GM18868 (cell line): Measurements from ENCODE around the gene GIPR.
A peak's percentile ranks its signal among the peaks of the same experiment; 100 is the strongest.
"Not testable (repeated sequence)": the region's sequence is repeated elsewhere in the genome, so short reads cannot be mapped to it uniquely, and the experiment has no call there.

Experiments
- ATAC-seq: cut with Tn5 transposase; IDR thresholded peaks from one replicate; pipeline ENCODE4 v1.9.1; 2021; ENCODE audit warnings: mild to moderate bottlenecking, moderate library complexity; ENCODE audit not compliant: unreplicated experiment

GIPR gene

DNA sequence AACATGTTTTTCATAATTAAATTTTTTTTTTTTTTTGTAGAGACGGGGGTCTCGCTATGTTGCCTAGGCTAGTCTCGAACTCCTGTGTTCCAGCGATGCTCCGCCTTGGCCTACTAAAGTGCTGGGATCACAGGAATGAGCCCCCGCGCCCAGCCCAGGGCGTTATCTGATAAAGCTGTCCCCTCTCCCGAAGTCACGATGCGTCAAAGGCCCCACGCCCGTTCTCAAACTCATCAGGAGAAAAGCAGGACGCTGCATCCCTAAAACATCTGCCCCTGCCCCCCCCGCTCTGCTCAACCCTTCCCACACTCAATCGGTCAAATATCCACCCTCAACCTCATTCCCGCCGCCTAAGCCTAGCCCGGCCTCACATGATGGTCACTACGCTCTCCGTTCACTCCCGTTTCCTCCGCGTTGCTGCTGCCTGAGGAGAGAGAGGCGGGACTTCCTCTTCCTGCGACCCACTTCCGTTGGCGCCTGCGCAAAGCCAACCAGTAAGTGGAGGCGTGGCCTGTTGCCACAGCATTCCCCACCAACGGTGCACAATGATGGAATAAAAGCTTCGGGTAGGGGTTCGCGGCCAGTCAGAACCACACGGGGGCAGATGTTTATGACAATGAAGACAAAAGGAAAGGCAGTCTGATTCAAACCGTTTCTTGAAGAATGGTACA is 23.6 kb downstream of the GIPR start, which contains the start of gene SNRPD2:
Gene SNRPD2, minus strand, starts transcription at position 438 of the 671 bp plus-strand sequence. Its CDS starts 65 bp downstream, at position 373.
- ATAC-seq = peak; percentile 58

GRCh38 chr19:45692187-45693105 is 24.4 kb downstream of the GIPR start, which contains the start of gene QPCTL:
TSS of gene QPCTL (plus strand) at chr19:45692666. CDS start at chr19:45692704, 38 bp downstream.
- ATAC-seq = peak; percentile 83

GRCh38 chr19:45693106-45693788 is 25.2 kb downstream of the GIPR start:
- ATAC-seq = no peak

DNA sequence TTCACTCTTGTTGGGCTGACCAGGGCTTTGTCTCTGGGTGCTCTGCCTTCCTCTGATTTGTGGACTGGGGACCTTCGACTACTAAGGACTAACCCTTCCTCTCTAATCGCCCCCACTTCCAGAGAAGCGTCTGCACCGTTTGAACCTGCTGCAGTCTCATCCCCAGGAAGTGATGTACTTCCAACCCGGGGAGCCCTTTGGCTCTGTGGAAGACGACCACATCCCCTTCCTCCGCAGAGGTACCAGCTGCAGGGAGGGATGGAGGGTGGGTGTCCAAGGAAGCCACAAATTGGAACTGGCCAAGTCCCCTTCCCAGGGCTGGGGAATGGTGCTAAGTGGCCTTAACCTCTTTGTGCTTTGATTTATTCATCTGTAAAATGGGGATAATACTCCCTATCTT is 33.7 kb downstream of the GIPR start:
- no peak for ATAC-seq

DNA sequence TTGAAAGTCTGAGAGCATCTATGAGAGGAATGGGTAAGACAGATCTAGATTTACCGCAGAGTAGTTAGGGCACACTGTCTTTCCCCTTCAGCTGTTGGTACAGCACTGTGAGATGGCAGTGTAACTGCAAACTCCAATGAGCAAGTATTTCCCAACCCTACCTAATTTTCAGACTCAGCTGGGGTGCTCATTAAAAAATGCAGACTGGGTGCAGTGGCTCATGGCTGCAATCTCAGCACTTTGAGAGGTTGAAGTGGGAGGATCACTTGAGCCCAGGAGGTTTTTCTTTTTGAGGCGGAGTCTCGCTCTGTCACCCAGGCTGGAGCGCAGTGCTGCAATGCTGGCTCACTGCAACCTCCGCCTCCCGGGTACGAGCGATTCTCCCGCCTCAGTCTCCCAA is 37.1 kb downstream of the GIPR start:
- no peak for ATAC-seq

- ATAC-seq = no peak
Measured at GRCh38 chr19:45705710-45706415, 37.8 kb downstream of the GIPR start.

DNA sequence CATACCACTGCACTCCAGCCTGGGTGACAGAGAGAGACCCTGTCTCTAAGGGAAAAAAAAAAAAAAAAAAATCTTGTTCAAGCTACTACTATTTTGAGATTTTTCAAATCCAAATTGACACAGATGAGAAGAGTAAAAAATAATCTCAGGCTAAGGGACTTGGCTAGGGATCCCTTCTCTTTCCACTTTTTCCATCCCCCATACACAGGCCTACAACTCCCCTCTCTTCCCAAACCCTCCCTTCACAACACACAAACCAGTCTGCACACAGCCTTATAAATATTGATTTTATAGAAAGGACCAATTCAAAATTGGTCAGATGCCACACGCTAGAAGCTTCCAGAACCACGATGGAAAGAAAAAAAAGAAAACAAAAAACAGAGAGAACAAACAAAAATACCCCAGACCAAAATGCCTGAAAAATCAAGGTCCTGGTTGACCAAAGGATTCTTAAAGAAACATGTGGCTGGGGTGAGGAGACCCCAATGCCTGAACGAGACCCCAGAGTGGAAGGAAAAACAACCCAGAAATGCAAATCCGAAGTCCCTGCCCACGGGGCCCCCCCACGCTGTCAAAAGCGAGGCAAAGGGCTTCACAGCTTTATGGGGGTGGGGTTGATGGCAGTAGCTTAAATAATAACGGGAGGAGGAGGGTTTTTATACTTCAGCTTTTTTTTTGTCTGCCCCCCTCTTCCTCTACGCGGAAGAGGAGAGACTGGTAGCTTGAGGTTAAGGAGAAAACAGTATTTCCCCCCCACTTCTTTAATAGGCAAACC is 42.5 kb downstream of the GIPR start:
- ATAC-seq = no peak

- ATAC-seq = no peak
Measured at GRCh38 chr19:45711851-45712698, 44.1 kb downstream of the GIPR start.

DNA sequence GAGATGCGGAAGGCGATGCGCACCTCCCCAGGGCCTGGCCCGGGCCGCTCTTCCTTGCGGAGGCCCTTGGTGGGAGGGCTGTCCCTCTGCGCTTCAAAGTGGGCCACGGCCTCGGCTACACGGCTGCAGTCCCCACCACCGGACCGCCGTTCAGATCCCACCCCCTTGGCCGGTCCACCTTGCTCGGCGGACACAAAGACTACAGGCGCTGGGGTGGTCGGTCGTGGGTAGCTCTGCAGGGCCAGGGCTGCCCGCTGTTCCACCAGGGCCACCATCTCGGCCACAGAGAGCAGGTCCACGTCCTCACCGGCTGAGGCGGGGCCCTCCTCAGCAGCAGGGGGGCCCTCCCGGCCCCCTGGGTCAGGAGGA is 44.7 kb downstream of the GIPR start:
- ATAC-seq = no peak

DNA sequence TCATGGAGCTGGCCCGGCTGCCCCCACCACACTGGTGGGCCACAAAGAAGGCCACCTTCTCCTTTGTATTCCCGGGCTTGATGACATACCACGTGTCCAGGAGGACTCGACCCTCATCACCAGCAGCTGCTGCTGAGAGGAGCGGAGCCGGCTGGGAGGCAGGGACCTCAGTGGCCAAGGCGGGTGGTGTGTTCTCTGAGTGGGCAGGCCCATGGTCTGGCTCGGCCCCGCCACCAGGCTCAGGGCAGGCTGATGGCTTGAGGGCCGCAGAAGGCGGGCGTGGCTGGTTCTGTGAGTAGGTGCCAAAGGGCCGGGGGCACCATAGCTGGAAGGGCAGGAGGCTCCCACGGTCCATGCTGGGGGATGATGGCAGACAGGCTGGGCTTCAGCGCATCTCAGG is 45.1 kb downstream of the GIPR start:
- ATAC-seq = no peak

GRCh38 chr19:45715139-45715538 is 47.1 kb downstream of the GIPR start:
- no peak for ATAC-seq

- ATAC-seq = no peak
Measured at GRCh38 chr19:45716359-45717130, 48.5 kb downstream of the GIPR start.

- peak; percentile 94 for ATAC-seq
Measured at GRCh38 chr19:45717131-45717982, 49.3 kb downstream of the GIPR start.

GRCh38 chr19:45717983-45718650 is 50.1 kb downstream of the GIPR start:
- no peak for ATAC-seq

GRCh38 chr19:45720065-45720464 is 52.0 kb downstream of the GIPR start:
- not testable (repeated sequence) for ATAC-seq

- not testable (repeated sequence) for ATAC-seq
Measured at GRCh38 chr19:45728683-45729082, 60.7 kb downstream of the GIPR start.

- ATAC-seq = no peak
Measured at GRCh38 chr19:45729800-45730290, 61.8 kb downstream of the GIPR start.
